Tibial artery (tissue), 4 donors: Measurements from ENCODE around the gene GAMT.

Experiments
- DNase-seq, 2 donors: peaks; one replicate each; pipeline ENCODE4 v3.0.0-alpha.2; 2019
- H3K27ac ChIP-seq, 2 donors: fragments of 200-600 bp; sonication (generic) in 1 of 2; 1 replicate in 1 of 2; 2 replicates in 1 of 2; pipeline ENCODE4 v1.5.1; 2018 to 2019; ENCODE audit warnings: mild to moderate bottlenecking in 1 of 2
- H3K27me3 ChIP-seq, 2 donors: fragments of 200-600 bp; sonication (generic) in 1 of 2; one replicate each; pipeline versions ENCODE4 v1.5.1 to v1.6.0; 2016 to 2019
- H3K36me3 ChIP-seq, 3 donors: fragments of 200-600 bp; sonication (generic) in 2 of 3; one replicate each; pipeline ENCODE4 v1.5.1; 2016 to 2019; ENCODE audit warnings: mild to moderate bottlenecking in 2 of 3
- H3K4me1 ChIP-seq, 4 donors: fragments of 200-600 bp; sonication (generic) in 2 of 4; 1 replicate in 3 of 4; 2 replicates in 1 of 4; pipeline ENCODE4 v1.5.1; 2016 to 2019
- H3K4me3 ChIP-seq, 2 donors: fragments of 200-600 bp; sonication (generic) in 1 of 2; 1 replicate in 1 of 2; 2 replicates in 1 of 2; pipeline ENCODE4 v1.5.1; 2018 to 2019; ENCODE audit warnings: mild to moderate bottlenecking in 2 of 2
- H3K9me3 ChIP-seq, 3 donors: fragments of 200-600 bp; sonication (generic) in 1 of 3; one replicate each; pipeline ENCODE4 v1.5.1; 2016 to 2019
- intact Hi-C: fragments of 100-400 bp; cut with DNase I; formaldehyde crosslinking; loops from one replicate; pipeline ENCODE4 v1.15.0; 2023; ENCODE audit warnings: low total_unique reads
- TF ChIP-seq, protein P1 (sequence below), 2 experiments: fragments of 200-600 bp in 1 of 2; fragments of 450-650 bp in 1 of 2; IDR thresholded peaks; one replicate each; pipeline ENCODE4 v1.5.1; 2017 to 2019; ENCODE audit warnings: antibody characterized with exemption in 2 of 2, mild to moderate bottlenecking in 1 of 2, moderate library complexity in 1 of 2

Gene GAMT

DNA sequence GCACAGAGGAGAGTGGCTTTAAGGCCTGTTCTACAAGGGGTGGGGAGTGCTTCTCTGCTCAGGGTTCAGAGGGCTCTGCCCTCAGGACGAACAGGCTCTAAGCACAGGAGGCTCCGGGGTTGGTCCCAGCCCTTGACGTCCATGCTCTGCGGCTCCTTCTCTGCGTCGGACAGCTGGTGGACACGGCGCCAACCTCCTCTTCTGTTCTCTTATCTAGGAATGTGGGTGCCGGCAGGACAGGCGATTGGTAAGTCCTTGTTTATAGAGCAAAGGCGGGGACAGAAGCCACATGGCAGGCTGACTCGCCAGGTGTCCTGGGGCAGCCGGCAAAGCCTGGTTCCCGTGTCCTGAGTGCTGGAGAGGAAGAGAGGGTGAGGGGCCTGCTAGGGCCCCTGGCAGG, 28.4 kb upstream of the GAMT start:
- H3K9me3 ChIP-seq = no peaks in the 10 kb centered on the region
- intact Hi-C loops = no loop called here

GRCh38 chr19:1428738-1429391, 27.5 kb upstream of the GAMT start:
- Histone ChIP-seq H3K4me1 (no peaks in the 10 kb centered on the region), H3K9me3 (no peaks in the 10 kb centered on the region), H3K36me3 (peaks cover 70 to 99% (median 97%) of the 10 kb centered on the region in 3 donors), H3K27ac (no peak overlapping the region), H3K4me3 (no peak overlapping the region), H3K27me3 (no peaks in the 10 kb centered on the region)
- intact Hi-C loops = no loop called here
- no peak for DNase-seq
- TF ChIP-seq, protein P1, sequence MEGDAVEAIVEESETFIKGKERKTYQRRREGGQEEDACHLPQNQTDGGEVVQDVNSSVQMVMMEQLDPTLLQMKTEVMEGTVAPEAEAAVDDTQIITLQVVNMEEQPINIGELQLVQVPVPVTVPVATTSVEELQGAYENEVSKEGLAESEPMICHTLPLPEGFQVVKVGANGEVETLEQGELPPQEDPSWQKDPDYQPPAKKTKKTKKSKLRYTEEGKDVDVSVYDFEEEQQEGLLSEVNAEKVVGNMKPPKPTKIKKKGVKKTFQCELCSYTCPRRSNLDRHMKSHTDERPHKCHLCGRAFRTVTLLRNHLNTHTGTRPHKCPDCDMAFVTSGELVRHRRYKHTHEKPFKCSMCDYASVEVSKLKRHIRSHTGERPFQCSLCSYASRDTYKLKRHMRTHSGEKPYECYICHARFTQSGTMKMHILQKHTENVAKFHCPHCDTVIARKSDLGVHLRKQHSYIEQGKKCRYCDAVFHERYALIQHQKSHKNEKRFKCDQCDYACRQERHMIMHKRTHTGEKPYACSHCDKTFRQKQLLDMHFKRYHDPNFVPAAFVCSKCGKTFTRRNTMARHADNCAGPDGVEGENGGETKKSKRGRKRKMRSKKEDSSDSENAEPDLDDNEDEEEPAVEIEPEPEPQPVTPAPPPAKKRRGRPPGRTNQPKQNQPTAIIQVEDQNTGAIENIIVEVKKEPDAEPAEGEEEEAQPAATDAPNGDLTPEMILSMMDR (IDR thresholded peaks at IDR 0.05) = no peak

More for the DNA sequence above, 28.4 kb upstream of the GAMT start:
- H3K27ac ChIP-seq = no peak overlapping the region
- peaks cover 71 to 99% (median 97%) of the 10 kb centered on the region in 3 donors for H3K36me3 ChIP-seq
- H3K4me3 ChIP-seq = no peak overlapping the region
- H3K27me3 ChIP-seq = no peaks in the 10 kb centered on the region
- TF ChIP-seq, protein P1 (IDR thresholded peaks at IDR 0.05) = no peak
- no peaks in the 10 kb centered on the region for H3K4me1 ChIP-seq
- no peak for DNase-seq

- H3K27me3 ChIP-seq = no peaks in the 10 kb centered on the region
- no peak overlapping the region for H3K27ac ChIP-seq
- no peak overlapping the region for H3K4me3 ChIP-seq
- H3K9me3 ChIP-seq = no peaks in the 10 kb centered on the region
- intact Hi-C loops = no loop called here
- no peaks in the 10 kb centered on the region for H3K4me1 ChIP-seq
- TF ChIP-seq, protein P1 (IDR thresholded peaks at IDR 0.05) = no peak
- no peak for DNase-seq
- H3K36me3 ChIP-seq = peaks cover 70 to 99% (median 97%) of the 10 kb centered on the region in 3 donors
Measured at GRCh38 chr19:1427221-1427920, 26.0 kb upstream of the GAMT start.

DNA sequence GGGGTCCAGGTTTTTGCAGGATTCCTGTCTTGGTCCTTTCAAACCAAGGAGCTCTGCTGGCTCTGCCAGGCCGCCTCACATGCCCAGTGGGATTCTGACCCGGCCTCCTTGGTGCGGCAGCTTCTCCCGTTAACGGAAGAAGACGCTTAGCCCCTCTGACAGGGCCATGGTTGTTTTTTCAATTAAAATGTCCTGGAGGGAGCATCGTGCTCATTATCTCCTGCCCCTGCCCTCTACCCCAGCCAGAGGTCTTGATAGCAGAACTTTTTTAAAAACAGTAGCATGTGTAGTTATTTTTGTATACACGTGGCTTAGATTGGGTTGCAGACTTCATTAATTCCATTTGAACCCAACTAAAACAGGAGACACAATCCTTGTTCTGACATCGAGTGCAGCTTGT, 25.4 kb upstream of the GAMT start:
- Histone ChIP-seq H3K9me3 (no peaks in the 10 kb centered on the region), H3K4me3 (no peak overlapping the region), H3K27ac (no peak overlapping the region), H3K36me3 (peaks cover 68 to 99% (median 97%) of the 10 kb centered on the region in 3 donors), H3K27me3 (no peaks in the 10 kb centered on the region), H3K4me1 (no peaks in the 10 kb centered on the region)
- intact Hi-C loops = no loop called here
- DNase-seq = no peak
- TF ChIP-seq, protein P1 (IDR thresholded peaks at IDR 0.05) = no peak

GRCh38 chr19:1425902-1426301, 24.6 kb upstream of the GAMT start:
- DNase-seq = no peak
- intact Hi-C loops = no loop called here
- H3K36me3 ChIP-seq = peaks cover 68 to 99% (median 97%) of the 10 kb centered on the region in 3 donors
- TF ChIP-seq, protein P1 (IDR thresholded peaks at IDR 0.05) = no peak
- no peaks in the 10 kb centered on the region for H3K9me3 ChIP-seq
- no peak overlapping the region for H3K27ac ChIP-seq
- no peak overlapping the region for H3K4me3 ChIP-seq
- H3K4me1 ChIP-seq = no peaks in the 10 kb centered on the region
- no peaks in the 10 kb centered on the region for H3K27me3 ChIP-seq
